NCI-H748 treated with DMSO at 0.1 percent for 48 hours (cell line): ENCODE data around the gene NCEH1.
"Not testable (repeated sequence)": the region's sequence is repeated elsewhere in the genome, so short reads cannot be mapped to it uniquely, and the experiment has no call there.

Experiments used
- DNase-seq: peaks from one replicate; lab custom pipeline; 2025; lab: John Stamatoyannopoulos, UW

The NCEH1 gene

GRCh38 chr3:172710664-172711453 lies at the start of gene NCEH1:
NCEH1 (minus strand) TSS chr3:172711067; CDS start chr3:172710984, 83 bp downstream.
- peak; percentile 88 for DNase-seq

- not testable (repeated sequence) for DNase-seq
Observed at GRCh38 chr3:172760416-172760815, 49.5 kb upstream of the NCEH1 start.

GRCh38 chr3:172753125-172753524 lies 42.3 kb upstream of the NCEH1 start:
- no peak for DNase-seq

GRCh38 chr3:172752651-172753050 lies 41.8 kb upstream of the NCEH1 start:
- no peak for DNase-seq

- DNase-seq, result peak; percentile 23
Observed at GRCh38 chr3:172751175-172751704, 40.4 kb upstream of the NCEH1 start.

- DNase-seq, result peak; percentile 95
Observed at GRCh38 chr3:172750368-172751174, 39.7 kb upstream of the NCEH1 start, which contains the start of gene ECT2. ECT2 (plus strand) TSS chr3:172750726; CDS start chr3:172754531, 3,805 bp downstream.

GRCh38 chr3:172750069-172750367 lies 39.2 kb upstream of the NCEH1 start:
- no peak for DNase-seq

- DNase-seq, result peak; percentile 88
Observed at GRCh38 chr3:172749230-172749965, 38.5 kb upstream of the NCEH1 start.

GRCh38 chr3:172746475-172746874 lies 35.6 kb upstream of the NCEH1 start:
- no peak for DNase-seq

- no peak for DNase-seq
Observed at GRCh38 chr3:172739462-172739861, 28.6 kb upstream of the NCEH1 start.

- DNase-seq, result no peak
Observed at GRCh38 chr3:172735014-172735413, 24.1 kb upstream of the NCEH1 start.

- DNase-seq, result no peak
Observed at GRCh38 chr3:172726380-172726779, 15.5 kb upstream of the NCEH1 start.

GRCh38 chr3:172722536-172723040 lies 11.7 kb upstream of the NCEH1 start:
- DNase-seq, result not testable (repeated sequence)

- DNase-seq, result no peak
Observed at GRCh38 chr3:172717493-172718088, 6.7 kb upstream of the NCEH1 start.

- no peak for DNase-seq
Observed at GRCh38 chr3:172716476-172716875, 5.6 kb upstream of the NCEH1 start.

- no peak for DNase-seq
Observed at GRCh38 chr3:172713316-172713715, 2.4 kb upstream of the NCEH1 start.

- DNase-seq, result no peak
Observed at GRCh38 chr3:172711454-172711795, 558 bp upstream of the NCEH1 start.

- peak; percentile 21 for DNase-seq
Observed at GRCh38 chr3:172709774-172710663, 848 bp downstream of the NCEH1 start.

- no peak for DNase-seq
Observed at GRCh38 chr3:172708921-172709773, 1.7 kb downstream of the NCEH1 start.

GRCh38 chr3:172707967-172708366 lies 2.9 kb downstream of the NCEH1 start:
- DNase-seq, result no peak
